HG02938 (cell line): Measurements from ENCODE around the gene STKLD1.
"Not testable (repeated sequence)": the region's sequence is repeated elsewhere in the genome, so short reads cannot be mapped to it uniquely, and the experiment has no call there.

Experiments
- ATAC-seq: cut with Tn5 transposase; IDR thresholded peaks from one replicate; pipeline ENCODE4 v1.9.1; 2021; ENCODE audit warnings: mild to moderate bottlenecking, moderate library complexity; ENCODE audit not compliant: unreplicated experiment

STKLD1 gene

DNA sequence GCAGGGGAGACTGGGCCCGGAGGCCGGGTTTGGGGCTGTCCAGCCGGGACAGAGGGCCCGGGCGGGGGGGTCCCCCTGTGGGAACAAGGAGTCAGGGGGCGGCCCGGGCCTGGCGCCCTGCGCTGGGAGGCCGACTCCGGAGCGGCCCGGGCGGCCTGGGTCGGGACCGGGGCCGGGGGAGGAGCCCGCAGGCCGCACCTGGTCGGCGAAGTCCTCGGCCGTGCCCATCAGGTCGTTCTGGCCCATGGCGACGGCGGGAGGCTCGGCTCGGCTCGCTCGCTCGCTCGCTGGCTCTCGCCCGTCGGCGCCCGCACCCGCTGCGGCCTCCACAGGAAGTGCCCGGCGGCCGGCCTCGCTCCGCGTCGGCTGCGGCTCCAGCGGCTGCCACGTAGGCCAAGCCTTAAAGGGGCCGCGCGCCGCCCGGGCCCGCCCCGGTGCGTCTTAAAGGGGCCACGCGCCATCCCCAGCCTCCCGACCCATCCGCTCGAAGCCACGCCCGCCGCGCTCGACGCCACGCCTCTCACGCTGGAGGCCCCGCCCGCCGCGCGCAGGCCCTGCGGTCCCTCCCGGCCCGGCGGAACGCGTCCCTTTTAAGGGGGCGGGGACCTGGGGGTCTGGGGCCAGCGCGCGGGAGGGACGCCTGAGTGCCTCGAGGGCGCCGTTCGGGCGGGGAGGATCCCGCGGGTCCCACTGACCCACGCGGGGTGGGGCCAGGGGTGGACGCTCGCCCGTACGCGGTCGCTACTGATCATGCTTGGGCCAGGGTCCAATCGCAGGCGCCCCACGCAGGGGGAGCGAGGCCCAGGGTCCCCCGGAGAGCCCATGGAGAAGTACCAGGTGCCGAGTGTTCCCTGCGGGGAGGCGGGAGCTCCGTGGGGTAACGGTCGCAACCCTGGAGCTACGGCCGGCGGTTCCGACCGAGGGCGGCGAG, at the start of gene STKLD1, which contains the start of gene SURF4:
Gene STKLD1, plus strand, starts transcription at position 643 of the 931 bp plus-strand sequence. Its CDS starts 108 bp downstream, at position 751.
Gene SURF4, minus strand, starts transcription at position 337 of the 931 bp plus-strand sequence. Its CDS starts 91 bp downstream, at position 246.
- peak; percentile 78 for ATAC-seq

DNA sequence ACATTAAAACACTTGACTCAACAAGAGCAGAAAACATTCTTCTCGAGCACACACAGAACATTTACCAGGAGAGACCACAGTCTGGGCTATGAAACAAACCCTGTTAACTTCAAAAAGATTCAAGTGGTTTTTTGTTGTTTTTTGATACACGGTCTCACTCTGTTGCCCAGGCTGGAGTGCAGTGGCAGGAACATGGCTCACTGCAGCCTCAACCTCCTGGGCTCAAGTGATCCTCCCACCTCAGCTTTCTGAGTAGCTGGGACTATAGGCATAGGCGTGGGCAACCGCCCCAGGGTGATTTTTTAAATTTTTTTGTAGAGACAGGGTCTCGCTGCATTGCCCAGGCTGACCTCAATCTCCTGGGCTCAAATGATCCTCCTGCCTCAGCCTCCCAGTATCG, 49.1 kb upstream of the STKLD1 start:
- not testable (repeated sequence) for ATAC-seq

DNA sequence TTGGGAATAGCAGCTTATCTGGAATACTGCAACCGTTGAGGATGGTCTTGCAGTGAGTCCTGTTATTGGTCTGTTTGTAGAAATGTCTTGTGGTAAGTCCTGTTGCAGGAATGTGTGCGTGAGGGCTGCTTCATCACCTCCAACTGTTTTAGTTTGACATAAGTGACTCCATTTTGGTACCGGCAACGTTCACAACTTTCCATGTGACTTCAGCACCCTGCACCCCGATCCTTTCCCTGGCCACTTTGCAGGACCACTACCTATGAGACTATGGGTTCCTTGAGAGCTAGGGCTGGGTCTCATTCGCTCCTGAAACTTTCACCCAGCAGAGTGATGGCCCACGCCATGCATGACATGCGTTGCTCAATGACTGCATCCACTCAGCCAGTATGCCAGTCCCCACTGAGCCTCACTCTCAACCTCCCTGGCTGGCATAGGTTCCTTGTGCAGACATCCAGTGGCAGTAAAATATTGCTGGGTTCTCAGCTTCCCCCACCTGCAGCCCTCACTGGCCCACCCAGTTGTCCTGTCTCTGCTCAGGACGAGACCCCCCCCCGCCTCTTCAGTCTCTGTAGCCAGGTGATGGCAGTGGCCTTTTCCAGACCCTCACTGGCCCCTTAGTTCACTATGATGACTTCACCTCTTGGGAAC, 48.2 kb upstream of the STKLD1 start:
- no peak for ATAC-seq

DNA sequence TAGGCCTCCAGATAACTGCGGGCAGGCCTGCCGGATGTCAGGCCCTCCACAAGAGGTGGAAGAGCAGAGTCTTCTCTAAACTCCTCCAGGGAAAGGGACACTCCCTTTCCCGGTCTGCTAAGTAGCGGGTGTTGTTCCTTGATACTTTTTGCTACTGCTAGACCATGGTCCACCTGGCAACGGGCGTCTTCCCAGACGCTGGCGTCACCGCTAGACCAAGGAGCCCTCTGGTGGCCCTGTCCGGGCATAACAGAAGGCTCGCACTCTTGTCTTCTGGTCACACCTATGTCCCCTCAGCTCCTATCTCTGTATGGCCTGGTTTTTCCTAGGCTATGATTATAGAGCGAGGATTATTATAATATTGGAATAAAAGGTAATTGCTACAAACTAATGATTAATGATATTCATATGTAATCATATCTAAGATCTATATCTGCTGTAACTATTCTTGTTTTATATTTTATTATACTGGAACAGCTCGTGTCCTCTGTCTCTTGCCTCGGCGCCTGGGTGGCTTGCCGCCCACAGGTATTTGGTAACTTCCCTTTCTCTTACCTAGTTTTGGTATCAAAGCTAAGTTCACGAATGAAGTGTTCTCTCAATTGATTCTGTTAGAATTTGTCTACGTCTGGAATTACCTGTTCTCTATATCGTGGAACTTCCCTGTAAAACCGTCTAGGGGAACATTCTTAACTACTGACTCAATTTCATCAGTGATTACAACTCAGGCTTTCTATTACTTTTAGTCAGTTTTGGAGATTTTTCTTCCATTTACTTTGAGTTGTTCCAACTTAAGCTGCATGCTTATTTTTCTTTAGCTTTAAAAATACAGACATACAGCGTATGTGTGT, 46.6 kb upstream of the STKLD1 start:
- not testable (repeated sequence) for ATAC-seq

DNA sequence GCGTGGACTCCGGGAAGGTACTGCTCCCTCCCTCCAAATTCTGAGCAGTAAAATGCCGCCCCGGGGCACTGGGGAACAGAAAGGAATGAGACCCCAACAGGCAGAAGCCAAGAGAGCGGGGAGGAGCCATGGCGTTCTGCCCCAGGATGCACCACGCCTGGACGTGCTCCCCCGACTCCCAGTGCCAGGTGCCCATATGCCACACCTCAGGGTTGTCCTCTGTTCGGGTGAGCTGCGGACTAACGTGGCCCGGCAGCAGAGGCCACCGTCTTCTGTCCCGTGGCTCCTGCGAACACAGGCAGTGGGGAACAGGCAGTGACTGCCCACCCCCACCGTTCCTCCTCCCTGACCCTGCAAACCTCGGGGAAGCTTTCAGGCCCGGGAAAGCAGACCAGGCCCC, 44.9 kb upstream of the STKLD1 start:
- no peak for ATAC-seq

DNA sequence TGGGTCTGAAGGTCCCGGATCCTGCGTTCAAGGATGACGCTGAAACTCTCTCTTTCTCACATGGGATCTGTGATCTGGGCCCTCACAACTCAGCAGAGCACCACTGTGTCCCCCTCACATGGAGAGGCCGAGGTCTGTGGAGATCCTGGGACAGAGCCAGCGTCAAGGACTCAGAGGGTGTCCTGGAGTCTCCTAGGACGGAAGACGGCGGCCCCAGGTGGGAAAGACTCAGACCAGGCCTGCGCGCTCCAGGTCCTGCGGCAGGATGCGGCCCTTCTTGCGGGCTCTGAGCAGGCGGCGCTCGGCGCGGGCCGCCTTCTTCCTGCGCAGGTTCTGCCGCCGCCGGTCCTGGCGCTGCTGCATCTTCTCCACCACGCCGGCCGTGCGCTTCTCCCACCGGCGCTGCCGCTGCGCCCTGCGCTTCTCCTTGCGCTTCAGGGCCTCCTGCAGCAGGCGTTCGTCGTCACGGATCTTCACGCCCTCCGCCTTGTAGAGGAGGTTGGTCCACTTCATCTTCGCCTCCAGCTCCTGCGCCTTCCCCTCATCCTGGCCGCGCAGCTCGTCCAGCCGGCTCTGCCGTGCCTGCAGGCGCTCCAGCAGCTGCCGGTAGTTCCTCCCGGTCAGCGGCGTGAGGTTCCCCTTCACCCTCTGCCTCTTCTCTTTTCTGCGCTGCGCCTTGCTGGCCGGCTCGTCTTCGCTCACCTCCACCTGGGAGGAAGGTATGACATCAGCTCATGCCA, 44.4 kb upstream of the STKLD1 start:
- ATAC-seq = no peak

DNA sequence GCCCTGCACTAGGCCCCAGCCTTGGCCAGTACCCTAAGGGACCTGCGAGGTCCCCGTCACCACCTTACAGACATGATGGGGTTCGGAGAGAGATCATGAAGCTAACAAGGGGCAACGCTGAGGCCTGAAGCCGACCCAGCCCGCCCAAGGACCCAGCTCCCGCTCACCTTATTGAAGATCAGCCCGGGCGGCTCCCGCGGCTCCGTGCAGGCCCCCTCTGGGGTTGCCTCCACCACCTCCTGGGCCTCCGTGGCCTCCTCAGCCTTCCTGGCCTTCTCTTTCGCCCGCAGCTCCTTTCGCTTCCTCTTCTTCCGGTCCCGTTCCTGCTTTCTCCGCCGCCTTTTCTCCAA, 43.8 kb upstream of the STKLD1 start:
- ATAC-seq = no peak

DNA sequence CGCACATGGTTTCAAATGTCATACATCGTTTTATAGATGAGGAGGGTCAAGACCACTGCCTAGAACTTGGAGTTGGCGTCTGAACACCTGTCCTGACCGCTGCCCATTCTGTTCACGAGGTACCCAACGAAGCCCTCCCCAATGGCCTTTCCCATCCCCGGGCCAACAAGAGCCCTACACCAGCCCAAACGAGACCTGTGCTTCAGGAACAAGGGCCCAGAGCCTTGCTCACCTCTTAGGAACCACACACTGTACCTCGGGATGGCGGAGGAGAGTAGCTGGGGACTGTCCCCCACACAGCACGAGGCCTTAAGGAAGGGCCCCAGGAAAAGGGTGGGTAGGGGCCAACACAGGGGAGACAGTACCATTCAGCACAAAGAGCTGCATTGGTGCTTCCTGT, 43.2 kb upstream of the STKLD1 start:
- no peak for ATAC-seq

DNA sequence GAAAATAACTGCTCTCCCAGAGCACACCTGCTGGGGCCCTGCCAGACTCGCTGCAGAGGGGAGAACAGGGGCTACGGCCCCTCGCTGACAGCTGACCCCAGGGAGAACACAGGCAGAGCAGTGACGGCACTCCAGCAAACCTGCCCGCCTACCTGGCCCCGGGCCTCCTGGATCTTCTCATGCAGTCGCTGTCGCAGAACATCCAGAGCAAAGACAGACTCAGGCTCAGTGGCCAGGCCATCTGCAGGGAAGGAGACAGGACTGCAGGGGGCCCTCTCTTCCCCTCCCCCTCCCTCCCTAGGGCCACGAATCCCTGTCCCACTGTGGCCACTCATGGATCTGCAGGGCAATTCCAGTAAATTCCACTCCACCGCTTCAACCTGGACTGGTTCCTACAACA, 42.6 kb upstream of the STKLD1 start:
- ATAC-seq = no peak

DNA sequence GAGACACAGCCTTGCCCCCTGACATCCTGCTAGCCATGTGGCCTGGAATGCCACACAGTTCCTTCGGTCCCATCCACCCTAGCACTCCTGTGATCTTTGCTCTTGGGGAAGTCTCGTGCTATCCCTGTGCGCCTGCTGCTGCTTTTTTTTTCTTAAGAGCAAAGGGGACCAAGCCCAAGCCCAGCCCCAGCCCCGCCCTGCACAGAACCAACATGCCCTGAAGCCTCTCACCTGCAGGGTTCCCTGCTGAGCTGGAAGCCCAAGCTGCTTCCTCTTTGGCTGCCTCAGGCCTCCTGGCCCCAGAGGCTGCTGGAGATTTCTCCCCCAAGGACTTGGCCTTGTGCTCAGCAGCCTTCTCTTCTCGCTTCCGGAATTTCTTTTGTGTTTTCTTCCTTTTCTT, 42.0 kb upstream of the STKLD1 start:
- ATAC-seq = no peak

DNA sequence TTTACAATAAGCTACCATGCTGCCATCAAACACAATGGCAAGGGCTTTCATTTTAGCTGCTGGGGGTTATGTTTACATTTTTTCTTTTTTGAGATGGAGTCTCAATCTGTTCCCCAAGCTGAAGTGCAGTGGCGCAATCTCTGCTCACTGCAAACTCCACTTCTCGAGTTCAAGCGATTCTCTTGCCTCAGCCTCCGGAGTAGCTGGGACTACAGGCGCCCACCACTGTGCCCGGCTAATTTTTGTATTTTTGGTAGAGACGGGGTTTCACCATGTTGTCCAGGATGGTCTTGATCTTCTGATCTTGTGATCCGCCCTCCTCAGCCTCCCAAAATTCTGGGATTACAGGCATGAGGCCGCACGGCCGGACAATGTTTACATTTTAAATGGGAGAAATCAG, 41.3 kb upstream of the STKLD1 start:
- ATAC-seq = not testable (repeated sequence)

DNA sequence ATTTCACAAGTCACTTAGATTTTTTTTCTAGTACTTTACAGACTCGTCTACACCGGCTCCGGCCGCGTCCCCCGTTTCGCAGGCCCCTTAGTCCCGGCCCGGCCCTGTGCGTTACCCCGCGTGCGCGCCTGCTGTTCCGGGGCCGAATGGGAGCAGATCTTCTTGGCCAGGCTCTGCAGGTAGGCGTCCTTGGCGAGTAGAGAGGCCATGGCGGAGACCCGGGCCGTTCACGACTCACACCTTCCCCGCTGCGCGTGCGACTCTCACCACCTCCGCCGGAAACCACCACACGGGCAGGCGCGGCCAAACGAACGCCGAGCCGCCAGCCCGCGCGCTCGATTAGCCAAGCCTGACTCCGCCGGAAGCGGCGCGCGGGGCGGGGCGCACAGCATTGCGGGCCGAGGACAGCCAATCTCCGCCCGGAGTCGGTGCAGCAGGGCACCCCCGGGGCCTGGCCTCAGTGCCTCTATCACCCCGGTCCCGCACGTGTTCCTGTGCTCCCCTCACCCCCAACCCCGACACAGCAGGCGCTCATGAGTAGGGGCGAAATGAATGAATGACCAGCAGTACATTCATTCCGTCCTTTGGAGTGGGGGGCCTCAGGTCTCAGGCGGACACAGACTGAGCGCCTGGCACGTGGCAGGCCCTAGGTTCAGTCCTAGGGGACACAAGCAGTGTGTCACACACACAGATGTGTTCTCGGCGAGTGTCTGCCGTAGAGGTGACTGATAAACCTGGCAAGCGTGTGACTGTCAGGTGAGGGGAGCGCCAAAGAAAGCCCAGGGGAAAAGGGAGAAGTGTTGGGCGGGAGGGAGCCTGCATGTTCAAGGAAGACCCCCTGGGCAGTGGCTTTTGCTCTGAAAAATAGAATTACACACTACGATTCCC, 40.0 kb upstream of the STKLD1 start, which contains the start of gene SURF6:
Gene SURF6, minus strand, starts transcription at position 265 of the 888 bp plus-strand sequence. Its CDS starts 56 bp downstream, at position 209.
- ATAC-seq = peak; percentile 76

DNA sequence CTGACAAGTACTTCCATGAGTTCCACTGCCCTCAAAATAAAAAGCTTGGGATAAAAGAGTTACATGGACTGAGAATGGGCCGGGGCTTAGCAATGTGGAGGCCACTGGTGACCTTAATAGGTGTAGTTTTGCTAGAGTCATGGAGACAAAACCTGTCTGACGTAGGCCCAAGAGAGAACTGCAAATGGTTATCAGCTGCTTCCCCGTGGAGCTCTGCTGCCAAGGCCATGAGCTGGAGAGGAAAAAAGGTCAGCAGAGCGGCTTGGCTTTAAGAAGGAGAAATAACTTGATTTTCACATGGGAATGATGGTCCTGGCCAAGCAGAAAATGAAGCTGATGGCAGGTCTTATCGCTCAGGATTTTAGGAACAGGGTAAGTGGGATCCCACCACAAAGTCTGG, 36.5 kb upstream of the STKLD1 start:
- ATAC-seq = no peak

DNA sequence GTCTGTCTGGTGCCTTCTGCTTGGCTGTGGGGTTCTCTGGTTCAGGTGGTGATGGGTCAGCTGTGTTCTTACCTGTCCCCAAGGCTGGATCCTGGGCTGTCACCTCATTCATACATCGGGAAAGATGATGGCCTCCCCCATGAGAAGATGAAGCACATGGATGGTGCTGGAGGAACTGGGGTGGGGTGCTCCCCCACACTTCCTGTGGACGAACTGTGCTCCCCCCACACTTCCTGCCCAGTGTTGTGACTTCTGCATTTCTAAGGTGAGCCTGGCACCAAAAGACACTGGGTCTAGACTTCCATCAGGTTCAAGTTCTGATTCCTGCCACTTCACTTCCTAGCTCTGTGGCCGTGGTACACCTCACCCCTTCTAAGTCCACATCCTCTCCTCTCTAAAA, 35.9 kb upstream of the STKLD1 start:
- no peak for ATAC-seq

DNA sequence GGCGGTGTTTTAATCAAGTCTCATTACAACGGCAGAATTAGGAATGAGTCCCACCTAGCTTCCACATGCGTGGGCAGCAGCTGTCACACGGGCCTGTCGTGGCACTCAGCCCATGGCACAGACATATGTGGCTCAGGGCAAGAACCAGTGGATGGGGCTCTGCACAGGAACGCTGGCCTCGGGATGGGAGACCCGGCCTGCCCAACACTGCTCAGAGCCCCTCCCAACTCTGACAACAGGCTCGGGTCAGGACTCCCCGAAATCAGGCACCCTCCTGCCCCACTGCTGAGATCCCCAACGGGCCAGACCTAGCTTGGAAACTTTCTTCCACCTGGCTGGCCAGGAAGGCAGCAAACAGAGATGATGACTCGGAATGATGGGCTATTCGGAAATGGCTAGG, 35.2 kb upstream of the STKLD1 start:
- ATAC-seq = no peak

DNA sequence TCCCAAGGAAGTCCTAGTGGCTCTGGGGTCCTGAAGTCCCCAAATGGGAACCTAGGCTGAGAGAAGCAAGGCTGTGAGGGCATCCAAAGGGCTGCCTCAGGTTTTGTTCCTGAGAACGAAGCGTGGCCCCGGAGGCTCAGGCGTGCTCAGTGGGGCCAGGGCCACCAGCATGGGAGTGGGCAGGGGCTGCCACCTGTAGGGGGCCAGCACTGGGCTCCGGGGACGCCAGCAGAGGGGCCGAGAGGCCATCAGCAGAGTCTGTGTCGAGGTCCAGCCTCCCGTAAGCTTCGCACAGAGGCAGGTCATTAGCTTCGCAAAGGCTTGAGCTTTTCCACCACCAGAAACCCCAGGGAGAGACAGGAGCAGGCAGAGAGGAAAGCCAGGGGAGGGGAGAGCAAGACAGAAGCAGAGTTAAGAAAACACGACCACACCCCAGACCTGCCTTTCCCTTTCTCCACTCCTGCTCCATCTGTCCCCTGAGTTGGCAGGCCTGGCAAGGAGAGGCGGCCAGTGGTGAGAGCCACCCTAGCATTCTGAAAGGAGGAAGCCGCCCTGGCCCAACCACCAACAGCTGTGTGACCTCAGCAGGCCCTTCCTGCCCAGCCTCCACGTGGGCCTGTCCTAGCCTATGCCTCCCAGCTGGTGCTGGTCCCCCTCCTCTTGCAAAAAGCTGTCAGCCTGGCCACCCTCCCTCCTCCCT, 34.6 kb upstream of the STKLD1 start:
- ATAC-seq = no peak

DNA sequence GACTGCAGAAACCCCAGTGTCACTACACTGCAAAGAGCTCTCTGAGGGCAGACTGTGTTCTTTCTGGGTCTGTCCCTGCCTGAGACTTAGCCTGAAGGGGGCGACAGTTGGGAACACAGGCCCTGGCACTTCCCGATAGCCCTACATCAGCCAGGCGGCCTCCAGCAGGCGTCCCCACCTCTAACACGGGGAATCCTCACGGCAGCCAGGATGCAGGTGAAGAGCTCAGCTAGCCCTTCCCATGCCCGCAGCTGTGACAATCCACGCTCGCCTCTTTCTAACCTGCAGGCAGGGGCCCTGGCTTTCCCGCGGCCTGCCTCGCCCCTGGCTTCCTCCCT, 34.1 kb upstream of the STKLD1 start:
- ATAC-seq = no peak

DNA sequence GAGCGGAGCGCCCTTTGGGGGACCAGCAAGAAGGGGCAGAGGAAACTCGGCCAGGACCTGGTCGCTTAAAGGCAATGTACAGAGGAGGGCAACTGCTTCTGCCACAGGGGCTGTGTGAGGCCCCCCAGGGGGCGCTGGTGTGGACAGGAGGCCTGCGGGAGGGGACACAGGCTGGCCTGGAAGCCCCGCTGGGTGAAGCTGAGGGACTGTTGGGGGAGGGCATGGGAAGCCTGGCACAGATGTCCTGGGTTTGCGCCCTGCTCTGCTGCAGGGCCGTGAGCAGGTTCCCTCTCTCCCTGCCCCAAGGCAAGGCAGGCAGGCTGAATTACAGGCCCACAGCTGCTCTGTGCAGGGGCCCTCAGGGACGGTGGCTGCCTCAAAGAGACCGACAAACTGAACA, 33.6 kb upstream of the STKLD1 start:
- no peak for ATAC-seq

DNA sequence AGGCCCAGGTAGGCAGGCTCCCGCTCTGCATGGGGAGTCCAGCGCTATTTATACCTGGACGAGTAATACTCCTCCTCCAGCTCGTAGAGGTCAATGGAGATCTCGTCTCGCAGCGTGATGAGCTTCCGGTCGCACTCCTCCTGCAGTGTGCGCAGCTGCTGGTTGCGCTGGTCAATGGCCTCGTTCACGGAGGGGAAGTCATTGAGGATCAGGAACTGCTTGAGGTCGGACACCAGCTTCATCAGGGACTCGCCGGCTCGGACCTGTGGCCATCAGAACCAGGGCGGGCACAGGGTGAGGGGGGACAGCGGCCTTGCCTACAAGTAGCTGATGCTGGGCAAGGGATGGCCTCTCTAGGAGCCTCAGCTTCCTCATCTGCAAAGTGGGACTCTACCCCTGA, 32.1 kb upstream of the STKLD1 start:
- no peak for ATAC-seq
